OCI-LY1 (cell line): Measurements from ENCODE around the gene CD3G.

Source experiments
- H2AFZ ChIP-seq: fragments of 200-600 bp; sonication (generic), shearing (Covaris generic); 2 replicates; pipeline ENCODE4 v1.6.0; 2014; ENCODE audit warnings: antibody characterized with exemption, mild to moderate bottlenecking, low read length
- H3F3A ChIP-seq: fragments of 200-600 bp; sonication (generic), shearing (Covaris generic); 2 replicates; pipeline ENCODE4 v1.6.0; 2014; ENCODE audit warnings: mild to moderate bottlenecking, antibody characterized with exemption, low read length, moderate library complexity; ENCODE audit not compliant: insufficient read depth
- H3K27ac ChIP-seq: fragments of 200-600 bp; sonication (generic); 2 replicates; pipeline ENCODE4 v1.5.1; 2014; ENCODE audit warnings: low read length, mixed run types, mild to moderate bottlenecking, low read depth; ENCODE audit not compliant: poor library complexity, severe bottlenecking
- H3K27me3 ChIP-seq: fragments of 200-600 bp; sonication (generic); 2 replicates; pipeline ENCODE4 v1.6.0; 2014; ENCODE audit warnings: antibody characterized with exemption, mild to moderate bottlenecking, low read length, moderate library complexity; ENCODE audit not compliant: insufficient read depth
- H3K36me3 ChIP-seq: fragments of 200-600 bp; sonication (generic); 2 replicates; pipeline ENCODE4 v1.6.1; 2014; ENCODE audit warnings: mild to moderate bottlenecking, antibody characterized with exemption, low read length, moderate library complexity, mixed read lengths; ENCODE audit not compliant: insufficient read depth
- H3K4me1 ChIP-seq: fragments of 200-600 bp; sonication (generic); 2 replicates; pipeline ENCODE4 v1.5.1; 2014; ENCODE audit warnings: mild to moderate bottlenecking, low read length, moderate library complexity; ENCODE audit not compliant: insufficient read depth, severe bottlenecking
- H3K4me2 ChIP-seq: fragments of 200-600 bp; sonication (generic), shearing (Covaris generic); 2 replicates; pipeline ENCODE4 v1.6.1; 2014; ENCODE audit warnings: low read length
- H3K4me3 ChIP-seq: fragments of 200-600 bp; sonication (generic); 2 replicates; pipeline ENCODE4 v1.5.1; 2014; ENCODE audit warnings: low read length, low read depth, mild to moderate bottlenecking, mixed read lengths; ENCODE audit not compliant: poor library complexity, severe bottlenecking
- H3K79me2 ChIP-seq: fragments of 200-600 bp; shearing (Covaris generic); 2 replicates; pipeline ENCODE4 v1.6.1; 2016; ENCODE audit warnings: mixed run types, low read length, mixed read lengths; ENCODE audit not compliant: insufficient read depth
- H3K9ac ChIP-seq: fragments of 200-600 bp; sonication (generic), shearing (Covaris generic); 2 replicates; pipeline ENCODE4 v1.6.1; 2014; ENCODE audit warnings: mild to moderate bottlenecking, low read length, mixed read lengths
- H3K9me2 ChIP-seq: fragments of 200-600 bp; sonication (generic), shearing (Covaris generic); 2 replicates; pipeline ENCODE4 v1.6.1; 2014; ENCODE audit warnings: low read depth, mild to moderate bottlenecking, low read length, mixed read lengths
- H3K9me3 ChIP-seq: fragments of 200-600 bp; shearing (Covaris generic); 2 replicates; pipeline ENCODE4 v1.6.1; 2014; ENCODE audit warnings: low read length, mixed read lengths
- H4K20me1 ChIP-seq: fragments of 200-600 bp; sonication (generic), shearing (Covaris generic); 2 replicates; pipeline ENCODE4 v1.6.0; 2016; ENCODE audit warnings: mild to moderate bottlenecking, low read length; ENCODE audit not compliant: insufficient read depth
- CTCF ChIP-seq: fragments of 200-600 bp; sonication (generic), shearing (Covaris generic); IDR thresholded peaks from 2 replicates; pipeline ENCODE4 v1.5.1; 2017; ENCODE audit warnings: mild to moderate bottlenecking, antibody characterized with exemption, low read length, moderate library complexity, mixed read lengths
- EZH2 ChIP-seq: fragments of 200-600 bp; sonication (generic), shearing (Covaris generic); IDR thresholded peaks from 2 replicates; pipeline ENCODE4 v1.8.0; 2017; ENCODE audit warnings: borderline replicate concordance, mixed run types, mild to moderate bottlenecking, antibody characterized with exemption, low read length, moderate library complexity, mixed read lengths

Gene CD3G

GRCh38 chr11:118318581-118319336 is 25.4 kb upstream of the CD3G start:
- H3K79me2 ChIP-seq: no peaks in the 10 kb centered on the region
- H2AFZ ChIP-seq: no peak overlapping the region
- H3K27me3 ChIP-seq: no peaks in the 10 kb centered on the region
- no peaks in the 10 kb centered on the region for H3K36me3 ChIP-seq
- H3K9me2 ChIP-seq: no peaks in the 10 kb centered on the region
- H4K20me1 ChIP-seq: no peaks in the 10 kb centered on the region
- no peak overlapping the region for H3K9ac ChIP-seq
- H3K27ac ChIP-seq: peak overlapping the region; percentile 37
- no peaks in the 10 kb centered on the region for H3K9me3 ChIP-seq
- no peak overlapping the region for H3K4me3 ChIP-seq
- no peak for TF ChIP-seq CTCF
- no peak for TF ChIP-seq EZH2
- no peaks in the 10 kb centered on the region for H3F3A ChIP-seq
- peaks cover 61% of the 10 kb centered on the region for H3K4me1 ChIP-seq
- H3K4me2 ChIP-seq: no peak overlapping the region

GRCh38 chr11:118319337-118319707 is 24.8 kb upstream of the CD3G start:
- Histone ChIP-seq H3K4me1 (peaks cover 61% of the 10 kb centered on the region), H3K9me3 (no peaks in the 10 kb centered on the region), H3K27ac (peak overlapping the region; percentile 37), H4K20me1 (no peaks in the 10 kb centered on the region), H3F3A (no peaks in the 10 kb centered on the region), H3K4me3 (no peak overlapping the region), H3K9ac (no peak overlapping the region), H2AFZ (no peak overlapping the region), H3K4me2 (no peak overlapping the region), H3K27me3 (no peaks in the 10 kb centered on the region), H3K36me3 (no peaks in the 10 kb centered on the region), H3K79me2 (no peaks in the 10 kb centered on the region), H3K9me2 (no peaks in the 10 kb centered on the region)
- TF ChIP-seq CTCF (no peak), EZH2 (no peak)

GRCh38 chr11:118320515-118320914 is 23.6 kb upstream of the CD3G start:
- Histone ChIP-seq H3K27ac (peak overlapping the region; percentile 45), H3K79me2 (no peaks in the 10 kb centered on the region), H3K27me3 (no peaks in the 10 kb centered on the region), H3K9ac (no peak overlapping the region), H4K20me1 (no peaks in the 10 kb centered on the region), H3K4me1 (peaks cover 54% of the 10 kb centered on the region), H3K4me2 (no peak overlapping the region), H2AFZ (no peak overlapping the region), H3K4me3 (no peak overlapping the region), H3K9me2 (no peaks in the 10 kb centered on the region), H3K36me3 (no peaks in the 10 kb centered on the region), H3K9me3 (no peaks in the 10 kb centered on the region), H3F3A (no peaks in the 10 kb centered on the region)
- TF ChIP-seq EZH2: no peak
- TF ChIP-seq CTCF: no peak
